GM13977 (cell line): ENCODE data around the gene RAB6D.
A peak's percentile ranks its signal among the peaks of the same experiment; 100 is the strongest.
"Not testable (repeated sequence)": the region's sequence is repeated elsewhere in the genome, so short reads cannot be mapped to it uniquely, and the experiment has no call there.

Experiments
- DNase-seq: peaks from one replicate; pipeline ENCODE4 v3.0.0; 2012; ENCODE audit warnings: low spot score
- CTCF ChIP-seq: IDR thresholded peaks from 2 replicates; pipeline ENCODE4 v1.5.1; 2012; ENCODE audit warnings: mild to moderate bottlenecking, control low read depth; ENCODE audit not compliant: insufficient read depth; ENCODE audit errors: extremely low read depth, missing control alignments
- in situ Hi-C: fragments of 300-500 bp; cut with MboI; formaldehyde crosslinking; loops from one replicate; pipeline ENCODE4 v1.12.0; 2022; ENCODE audit warnings: low sequenced_read_pairs, low pct_unique_long_range_greater_than_20kb, mixed read lengths, inconsistent platforms; ENCODE audit not compliant: unreplicated experiment

RAB6D gene

GRCh38 chr2:131363703-131364186 is at the start of gene RAB6D:
TSS of gene RAB6D (minus strand) at chr2:131364168. CDS start at chr2:131363720, 448 bp downstream.
- in situ Hi-C loops, DNase-seq: not testable (repeated sequence)

- in situ Hi-C loops = loop anchor here (10.0 kb wide), 1 partner anchor 262 kb away; no protein-coding TSS in a partner anchor
- TF ChIP-seq CTCF = peak; percentile 70
- DNase-seq = peak; percentile 48
These were observed 49.3 kb upstream of the RAB6D start for GRCh38 chr2:131413148-131413747.

- DNase-seq = no peak
- TF ChIP-seq CTCF = no peak
- in situ Hi-C loops = loop anchor here (10.0 kb wide), 1 partner anchor 265 kb away; no protein-coding TSS in a partner anchor
These were observed 46.2 kb upstream of the RAB6D start for GRCh38 chr2:131410173-131410572.

GRCh38 chr2:131408778-131409177 is 44.8 kb upstream of the RAB6D start:
- in situ Hi-C loops = no loop called here
- TF ChIP-seq CTCF = no peak
- DNase-seq = no peak

- DNase-seq = no peak
- TF ChIP-seq CTCF = no peak
- in situ Hi-C loops = no loop called here
These were observed 44.2 kb upstream of the RAB6D start for GRCh38 chr2:131408207-131408606.

GRCh38 chr2:131404753-131405152 is 40.8 kb upstream of the RAB6D start:
- in situ Hi-C loops = no loop called here
- DNase-seq = no peak
- no peak for TF ChIP-seq CTCF

- DNase-seq = no peak
- TF ChIP-seq CTCF = no peak
- in situ Hi-C loops = no loop called here
These were observed 38.5 kb upstream of the RAB6D start for GRCh38 chr2:131402320-131403039.
